NCI-H2196 treated with DMSO at 0.1 percent for 48 hours (cell line): Measurements from ENCODE around the gene RIC8A.
"Not testable (repeated sequence)": the region's sequence is repeated elsewhere in the genome, so short reads cannot be mapped to it uniquely, and the experiment has no call there.

ENCODE experiments used
- DNase-seq: peaks from one replicate; lab custom pipeline; 2025; ENCODE audit not compliant: unreplicated experiment; lab: John Stamatoyannopoulos, UW

Gene RIC8A

DNA sequence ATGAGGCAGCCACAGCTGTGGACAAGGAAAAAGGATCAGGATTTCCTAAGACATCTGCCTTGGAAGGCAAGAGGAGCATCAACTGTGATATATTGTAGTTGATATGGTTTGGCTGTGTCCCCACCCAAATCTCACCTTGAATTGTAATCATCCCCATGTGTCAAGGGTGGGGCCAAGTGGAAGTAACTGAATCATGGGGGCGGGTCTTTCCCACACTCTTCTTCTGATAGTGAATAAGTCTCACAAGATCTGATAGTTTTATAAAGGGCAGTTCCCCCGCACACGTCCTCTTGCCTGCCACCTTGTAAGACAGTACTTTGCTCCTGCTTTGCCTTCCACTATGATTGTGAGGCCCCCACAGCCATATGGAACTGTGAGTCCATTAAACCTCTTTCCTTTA lies 10.2 kb downstream of the RIC8A start:
- DNase-seq = no peak

GRCh38 chr11:218815-219593 lies 11.5 kb downstream of the RIC8A start:
- no peak for DNase-seq

DNA sequence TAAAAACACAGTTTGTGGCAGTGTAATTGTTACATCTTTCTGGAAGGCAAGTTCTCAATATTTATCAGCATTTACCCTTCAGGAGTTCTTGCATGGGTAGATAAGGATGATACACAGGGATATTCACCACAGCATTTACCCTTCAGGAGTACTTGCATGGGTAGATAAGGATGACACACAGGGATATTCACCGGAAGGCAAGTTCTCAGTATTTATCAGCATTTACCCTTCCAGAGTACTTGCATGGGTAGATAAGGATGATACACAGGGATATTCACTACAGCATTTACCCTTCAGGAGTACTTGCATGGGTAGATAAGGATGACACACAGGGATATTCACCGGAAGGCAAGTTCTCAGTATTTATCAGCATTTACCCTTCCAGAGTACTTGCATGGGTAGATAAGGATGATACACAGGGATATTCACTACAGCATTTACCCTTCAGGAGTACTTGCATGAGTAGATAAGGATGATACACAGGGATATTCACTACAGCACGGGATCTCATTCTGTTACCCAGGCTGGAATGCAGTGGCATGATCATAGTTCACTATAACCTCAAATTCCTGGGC lies 13.2 kb downstream of the RIC8A start:
- not testable (repeated sequence) for DNase-seq

DNA sequence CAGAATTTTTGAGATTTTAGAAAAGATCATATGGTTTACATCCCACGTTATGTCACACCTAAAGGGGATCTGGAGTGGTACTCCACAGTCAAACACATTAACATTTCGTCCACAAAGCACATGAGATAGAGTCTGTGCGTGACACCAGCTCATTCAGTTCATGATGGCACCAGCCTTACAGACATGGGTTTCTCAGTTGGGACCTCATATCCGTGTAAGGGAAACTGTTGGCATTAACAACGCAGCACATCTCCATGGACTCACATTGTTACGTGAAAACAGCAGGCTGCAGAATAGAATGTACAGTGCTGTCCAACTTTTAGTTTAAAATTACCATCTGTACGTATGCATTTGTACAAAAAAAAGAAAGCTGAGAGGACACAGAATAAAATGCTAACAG lies 14.0 kb downstream of the RIC8A start:
- DNase-seq = no peak

DNA sequence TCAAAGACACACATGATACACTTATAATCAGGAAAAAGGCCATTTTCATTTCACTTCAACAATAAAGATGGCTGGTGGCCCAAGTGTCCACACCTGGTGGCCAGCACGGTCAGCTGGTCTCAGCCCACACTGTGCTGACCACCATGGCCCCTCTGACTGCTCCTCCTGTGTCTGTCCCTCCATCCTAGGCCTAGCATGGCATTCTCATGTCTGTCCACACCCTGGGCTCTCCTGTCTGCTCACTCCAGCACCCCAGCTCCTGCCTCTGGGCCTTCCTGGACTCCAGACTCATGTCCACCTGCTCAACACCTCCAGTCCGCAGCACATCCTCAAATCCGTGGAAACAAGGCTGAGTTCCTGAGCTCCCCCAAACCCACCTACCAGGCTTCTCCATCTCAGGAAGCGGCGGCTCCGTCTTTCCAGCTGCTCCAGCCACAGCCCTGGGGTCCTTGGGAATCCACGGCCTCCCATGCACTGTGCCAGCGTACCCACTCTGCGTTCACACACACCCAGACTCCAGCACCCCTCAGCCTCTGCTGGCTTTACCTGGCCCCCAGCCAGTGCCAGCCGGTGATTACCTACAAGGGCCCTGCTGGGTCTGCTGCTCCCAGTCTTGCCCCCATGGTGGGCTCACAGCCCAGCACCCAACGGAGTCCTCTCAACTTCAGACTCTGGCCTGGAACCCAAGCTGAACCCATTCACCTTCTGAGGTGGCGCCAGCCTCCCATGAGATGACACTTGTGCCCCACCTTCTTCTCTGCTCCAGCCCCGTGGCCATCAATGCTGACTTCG lies 14.7 kb downstream of the RIC8A start:
- no peak for DNase-seq

- no peak for DNase-seq
Measured at GRCh38 chr11:223026-223789, 15.7 kb downstream of the RIC8A start.

- no peak for DNase-seq
Measured at GRCh38 chr11:223884-224283, 16.4 kb downstream of the RIC8A start.

DNA sequence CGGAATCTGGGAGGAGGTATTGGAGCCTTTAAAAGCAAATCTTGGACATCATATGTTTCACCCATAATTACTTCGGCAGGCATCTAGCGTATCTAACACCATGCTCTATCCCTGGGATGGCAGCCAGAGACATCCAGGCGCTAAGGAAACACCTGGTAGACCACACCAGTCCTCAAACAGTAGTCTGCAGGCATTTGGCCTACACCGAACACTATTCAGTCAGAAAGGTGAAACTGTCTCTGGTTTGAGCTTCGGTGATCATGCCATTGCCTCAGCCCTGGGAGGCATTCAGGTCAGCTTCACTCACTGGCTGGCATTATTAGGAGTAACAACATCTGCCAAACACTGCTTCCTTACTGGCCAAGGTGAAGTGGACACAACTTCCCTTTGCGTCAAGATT lies 16.9 kb downstream of the RIC8A start:
- DNase-seq = no peak

GRCh38 chr11:225734-226453 lies 18.4 kb downstream of the RIC8A start:
- no peak for DNase-seq

- DNase-seq = no peak
Measured at GRCh38 chr11:227824-228379, 20.4 kb downstream of the RIC8A start.

DNA sequence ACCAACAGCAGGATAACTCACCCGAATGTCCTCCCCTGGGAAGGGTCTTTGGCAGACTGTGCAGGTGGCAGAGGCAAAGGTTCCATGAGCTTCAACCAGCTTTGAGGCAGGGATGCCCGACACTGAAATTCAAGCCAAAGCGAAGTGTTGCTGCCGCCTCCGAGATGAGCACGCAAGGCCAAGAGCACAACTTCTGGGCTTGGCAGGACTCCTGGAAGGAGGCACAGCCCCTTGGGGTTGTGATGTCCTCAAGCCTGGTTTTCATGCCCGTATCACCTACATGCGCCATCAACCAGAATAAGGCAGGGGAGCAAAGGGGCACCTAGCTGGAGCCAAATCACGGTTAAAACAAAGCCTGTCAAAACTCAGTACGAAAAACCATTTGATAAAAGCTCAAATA lies 22.9 kb downstream of the RIC8A start:
- DNase-seq = no peak

DNA sequence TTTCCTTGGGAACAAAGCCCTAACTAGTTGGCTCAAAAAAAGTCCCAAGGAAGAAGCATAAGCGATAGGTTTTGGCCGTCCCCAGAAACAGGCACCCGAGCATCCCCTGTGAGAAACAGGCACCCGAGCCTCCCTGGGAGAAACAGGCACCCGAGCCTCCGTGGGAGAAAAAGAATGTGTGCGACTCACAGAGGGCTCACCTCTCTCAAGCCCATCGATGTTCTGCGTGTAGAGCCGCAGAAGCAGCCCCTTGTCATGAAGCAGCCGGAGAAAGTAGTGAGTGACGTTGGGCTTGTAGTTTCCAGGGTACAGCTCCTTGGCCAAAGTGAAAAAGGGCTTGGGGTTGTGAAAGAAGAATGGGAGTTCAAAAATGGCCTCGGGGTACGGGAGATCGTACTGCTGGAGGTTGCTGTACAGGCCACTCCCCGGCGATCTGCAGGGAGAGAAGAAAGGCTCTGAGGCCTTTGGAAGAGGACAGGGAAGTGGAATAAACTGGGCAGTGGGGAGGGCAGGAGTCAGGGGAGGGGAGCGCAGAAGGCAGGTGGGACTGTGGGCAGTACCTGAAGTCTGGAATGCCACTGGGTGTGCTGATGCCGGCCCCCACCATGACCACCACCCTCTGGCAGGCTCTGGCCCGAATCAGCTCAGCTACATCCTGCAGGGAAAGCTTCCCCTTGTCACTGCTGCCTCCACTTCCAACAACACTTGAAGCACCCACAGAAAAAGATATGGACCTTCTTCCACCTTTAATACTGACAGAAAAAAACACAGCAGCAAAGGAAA lies 25.5 kb downstream of the RIC8A start:
- DNase-seq = no peak

GRCh38 chr11:235180-235579 lies 27.7 kb downstream of the RIC8A start:
- DNase-seq = no peak

DNA sequence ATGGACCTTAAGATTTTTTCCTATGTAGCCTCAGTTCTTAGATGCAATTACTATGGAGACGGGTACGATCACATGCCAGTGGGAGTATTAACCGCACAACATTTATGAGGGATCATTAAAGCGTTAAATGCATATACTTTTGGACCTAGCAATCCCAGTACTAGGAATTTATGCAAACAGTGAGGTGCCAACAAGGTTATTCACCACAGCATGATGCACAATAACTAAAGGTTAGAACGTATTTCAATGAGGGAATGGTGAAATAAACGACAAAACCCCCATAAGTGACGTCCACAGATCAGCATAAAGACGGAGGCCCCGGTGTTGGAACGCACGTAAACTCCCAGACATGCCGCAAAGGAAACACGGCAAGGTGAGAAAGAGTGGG lies 28.1 kb downstream of the RIC8A start:
- DNase-seq = no peak

GRCh38 chr11:235997-236773 lies 28.7 kb downstream of the RIC8A start, which contains the start of gene SIRT3:
SIRT3 (minus strand) TSS chr11:236342; CDS start chr11:236328, 14 bp downstream.
- DNase-seq = peak; percentile 76

- DNase-seq = peak; percentile 74
Measured at GRCh38 chr11:236774-237767, 29.6 kb downstream of the RIC8A start, which contains the start of gene PSMD13. PSMD13 (plus strand) TSS chr11:236976; CDS start chr11:237050, 74 bp downstream.

GRCh38 chr11:238346-238745 lies 30.8 kb downstream of the RIC8A start:
- not testable (repeated sequence) for DNase-seq
